SHP77 treated with DMSO at 0.1 percent for 48 hours (cell line): ENCODE results near the gene XPA.
"Not testable (repeated sequence)": the region's sequence is repeated elsewhere in the genome, so short reads cannot be mapped to it uniquely, and the experiment has no call there.

ENCODE experiments used
- DNase-seq: peaks from one replicate; lab custom pipeline; 2025; lab: John Stamatoyannopoulos, UW

XPA gene

GRCh38 chr9:97696803-97697601 lies at the start of gene XPA:
Gene XPA (minus strand): TSS chr9:97697340. CDS start chr9:97697292, 48 bp downstream.
- DNase-seq, result peak; percentile 94

- no peak for DNase-seq
Measured at GRCh38 chr9:97744710-97745708, 47.9 kb upstream of the XPA start.

DNA sequence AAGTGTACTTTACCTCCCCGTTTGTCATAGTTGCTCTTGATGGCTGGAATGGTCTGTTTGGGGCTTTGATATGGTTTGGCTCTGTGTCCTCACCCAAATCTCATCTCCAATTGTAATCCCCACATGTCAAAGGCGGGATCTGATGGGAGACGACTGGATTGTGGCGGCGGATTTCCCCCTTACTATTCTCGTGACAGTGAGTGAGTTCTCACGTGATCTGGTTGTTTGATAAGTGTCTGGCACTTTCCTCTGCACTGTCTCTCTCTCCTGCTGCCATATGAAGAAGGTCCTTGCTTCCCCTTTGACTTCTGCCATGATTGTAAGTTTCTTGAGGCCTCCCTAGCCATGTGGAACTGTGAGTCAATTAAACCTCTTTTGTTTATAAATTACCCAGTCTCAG lies 46.9 kb upstream of the XPA start:
- not testable (repeated sequence) for DNase-seq

GRCh38 chr9:97742545-97742944 lies 45.4 kb upstream of the XPA start:
- DNase-seq, result no peak

- DNase-seq, result no peak
Measured at GRCh38 chr9:97741947-97742346, 44.8 kb upstream of the XPA start.

DNA sequence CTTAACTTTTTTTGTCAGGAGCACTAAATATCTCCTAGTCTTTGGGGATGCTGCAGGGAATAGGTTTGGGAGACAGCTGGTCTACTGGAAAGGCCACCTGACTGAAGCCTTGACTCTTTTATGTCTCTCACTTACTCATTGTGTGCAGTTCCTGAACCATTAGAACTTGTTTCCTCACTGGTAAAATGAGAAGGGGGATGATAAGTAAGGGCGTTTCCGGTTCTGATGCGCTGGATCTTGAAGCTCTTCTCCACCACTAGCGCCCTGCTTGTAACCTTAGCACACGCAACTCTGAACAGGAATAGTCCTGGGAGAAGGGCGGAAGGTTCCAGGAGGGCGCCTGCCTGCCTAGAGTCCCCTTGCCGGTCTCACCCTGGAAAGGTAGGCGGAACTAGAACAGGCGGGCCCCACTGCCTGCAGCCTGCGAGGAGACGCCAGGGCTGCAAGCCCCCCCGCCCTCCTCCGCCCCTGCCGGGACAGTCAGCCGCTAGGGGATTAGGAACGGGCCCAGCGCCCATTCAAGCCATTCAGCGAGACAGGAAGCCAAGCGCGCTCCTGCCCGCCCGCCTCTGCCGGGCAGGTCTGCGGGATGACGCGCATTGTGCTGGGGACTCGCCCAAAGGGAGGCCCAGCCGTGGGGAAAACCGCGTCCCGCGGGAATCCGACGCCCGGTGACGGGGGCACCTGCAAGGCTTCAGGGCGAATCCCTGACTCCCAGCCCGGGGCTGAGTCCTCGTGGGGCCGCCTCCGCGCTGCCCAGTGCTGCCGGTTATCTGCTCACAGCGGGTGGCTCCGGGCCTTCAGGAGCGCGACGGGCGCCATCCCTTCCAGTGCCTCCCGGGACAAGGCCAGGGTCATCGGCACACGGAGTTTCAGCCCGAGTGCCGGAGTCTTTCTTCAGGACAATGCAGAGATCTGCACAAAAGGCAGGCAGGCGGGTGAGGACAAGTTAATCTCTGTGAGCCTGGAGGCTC lies 44.0 kb upstream of the XPA start:
- DNase-seq, result no peak

DNA sequence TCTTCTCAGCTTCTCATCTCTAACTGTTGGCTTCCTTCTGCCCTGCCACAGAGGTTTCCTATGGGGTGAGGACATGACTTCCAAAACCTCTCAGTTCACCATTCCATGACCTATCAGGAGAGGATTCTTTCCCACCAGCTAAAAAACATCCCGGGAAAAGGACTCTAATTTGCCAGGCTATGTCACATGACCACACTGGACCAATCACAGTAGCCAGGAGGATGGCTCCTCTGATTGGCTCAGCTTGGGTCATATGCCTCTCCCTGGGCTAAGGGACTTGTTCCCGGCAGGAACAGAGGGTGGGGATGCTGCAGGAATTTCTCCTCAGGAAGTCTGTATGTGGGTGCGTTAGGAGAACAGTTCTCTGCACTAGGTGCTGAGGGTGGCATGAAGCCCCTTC lies 40.3 kb upstream of the XPA start:
- no peak for DNase-seq

DNA sequence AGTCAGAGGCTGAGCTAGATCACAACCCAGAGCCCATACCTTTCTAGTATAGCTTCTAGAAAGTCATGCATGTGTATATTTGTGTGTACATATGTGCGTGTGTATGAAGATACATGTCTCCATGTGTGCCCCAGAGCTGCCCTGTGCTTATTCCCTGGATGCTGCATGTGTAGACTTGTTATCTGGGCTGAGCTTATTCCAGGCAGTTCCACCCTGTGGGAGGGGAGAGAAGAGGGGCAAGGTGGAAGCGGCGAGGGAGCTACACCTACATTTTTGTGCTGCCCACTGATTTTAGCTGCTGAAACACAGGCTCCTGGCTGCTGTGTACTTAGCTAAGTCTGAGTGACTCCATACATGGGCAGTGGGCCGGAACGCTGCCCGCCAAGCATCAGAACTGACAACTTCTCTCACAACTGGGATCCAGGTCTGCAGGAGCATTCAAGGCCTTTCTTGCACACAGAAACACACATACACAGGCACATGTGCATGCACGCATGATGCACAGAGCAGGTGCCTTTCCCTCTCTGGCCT lies 38.0 kb upstream of the XPA start:
- DNase-seq, result no peak

DNA sequence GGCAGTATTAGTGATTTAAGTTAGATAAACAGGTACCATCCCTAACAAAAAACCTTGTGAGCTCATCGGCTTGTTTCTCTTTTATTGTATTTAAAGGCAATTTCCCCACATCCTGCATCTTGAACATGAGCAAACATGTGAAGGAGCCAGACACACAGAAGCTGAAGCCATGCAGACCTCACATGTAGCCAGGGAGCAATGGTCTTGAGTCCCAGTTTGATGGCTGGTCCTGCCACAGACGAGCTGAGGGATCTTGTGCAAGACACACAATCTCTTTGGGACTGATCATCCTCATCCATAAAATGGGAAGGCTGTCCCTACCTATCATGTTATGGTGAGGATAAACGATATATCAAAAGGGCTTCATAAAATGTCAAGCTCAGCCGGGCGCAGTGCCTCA lies 29.6 kb upstream of the XPA start:
- no peak for DNase-seq

- DNase-seq, result no peak
Measured at GRCh38 chr9:97723819-97724218, 26.7 kb upstream of the XPA start.

GRCh38 chr9:97722331-97722730 lies 25.2 kb upstream of the XPA start:
- DNase-seq, result no peak

DNA sequence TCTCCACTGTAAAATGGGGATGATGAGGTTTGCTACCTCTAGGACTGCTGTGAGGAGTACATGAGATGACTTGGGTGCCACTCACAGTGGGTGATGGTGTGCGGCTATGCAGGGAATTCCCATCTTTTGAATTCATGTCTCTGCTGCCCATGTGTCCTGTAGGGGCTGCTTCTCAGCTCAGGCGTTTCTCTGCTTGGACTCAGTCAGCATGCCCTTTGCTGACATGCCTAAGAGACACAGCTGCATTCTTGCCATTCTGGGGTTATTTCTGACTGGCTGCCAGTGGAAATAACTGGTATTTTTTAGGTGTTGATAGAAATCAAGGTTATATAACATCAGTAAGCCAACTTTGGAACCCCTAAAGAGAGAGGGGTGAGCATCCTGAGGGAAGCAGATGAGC lies 24.3 kb upstream of the XPA start:
- no peak for DNase-seq

DNA sequence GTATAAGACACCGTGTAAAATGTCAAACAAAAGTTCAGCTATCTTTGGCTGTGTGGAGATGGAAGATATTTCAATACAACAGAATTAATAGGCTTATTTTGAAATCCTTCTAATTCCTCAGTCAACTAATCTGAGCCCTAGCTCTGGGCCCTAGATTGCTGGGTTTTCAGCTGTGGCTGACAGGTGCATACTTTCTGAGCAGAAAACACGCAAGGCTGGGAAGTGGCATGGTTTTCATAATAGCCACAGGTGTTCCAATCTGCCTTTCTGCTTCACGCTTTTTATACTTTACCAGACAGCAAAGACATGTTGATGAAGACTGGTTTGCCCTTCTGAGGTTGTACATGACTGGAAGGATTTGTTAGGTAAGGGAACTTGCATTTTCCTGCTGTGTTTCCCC lies 20.7 kb upstream of the XPA start:
- no peak for DNase-seq

DNA sequence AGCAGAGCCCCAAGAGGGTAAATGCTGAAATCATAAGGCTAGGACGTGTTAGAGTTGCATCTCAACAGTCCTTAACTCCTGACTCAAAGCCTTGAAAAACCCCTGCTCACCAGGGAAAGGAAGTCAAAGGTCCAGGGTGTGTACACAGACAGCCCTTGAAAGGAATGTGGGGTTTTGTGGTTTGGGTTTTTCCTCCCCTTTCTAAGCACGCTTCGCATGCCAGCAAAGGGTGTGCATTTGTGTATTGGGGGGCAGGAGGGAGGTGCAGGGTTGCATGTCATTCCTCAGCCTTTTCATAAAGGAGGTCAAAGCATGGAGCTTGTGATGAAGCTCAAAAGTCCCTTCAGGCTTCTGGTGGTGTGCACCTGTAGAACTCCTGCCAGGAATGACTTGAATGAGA lies 17.3 kb upstream of the XPA start:
- no peak for DNase-seq

GRCh38 chr9:97711223-97711626 lies 14.1 kb upstream of the XPA start:
- no peak for DNase-seq

GRCh38 chr9:97710356-97711222 lies 13.4 kb upstream of the XPA start:
- peak; percentile 11 for DNase-seq

GRCh38 chr9:97706246-97706645 lies 9.1 kb upstream of the XPA start:
- DNase-seq, result no peak

DNA sequence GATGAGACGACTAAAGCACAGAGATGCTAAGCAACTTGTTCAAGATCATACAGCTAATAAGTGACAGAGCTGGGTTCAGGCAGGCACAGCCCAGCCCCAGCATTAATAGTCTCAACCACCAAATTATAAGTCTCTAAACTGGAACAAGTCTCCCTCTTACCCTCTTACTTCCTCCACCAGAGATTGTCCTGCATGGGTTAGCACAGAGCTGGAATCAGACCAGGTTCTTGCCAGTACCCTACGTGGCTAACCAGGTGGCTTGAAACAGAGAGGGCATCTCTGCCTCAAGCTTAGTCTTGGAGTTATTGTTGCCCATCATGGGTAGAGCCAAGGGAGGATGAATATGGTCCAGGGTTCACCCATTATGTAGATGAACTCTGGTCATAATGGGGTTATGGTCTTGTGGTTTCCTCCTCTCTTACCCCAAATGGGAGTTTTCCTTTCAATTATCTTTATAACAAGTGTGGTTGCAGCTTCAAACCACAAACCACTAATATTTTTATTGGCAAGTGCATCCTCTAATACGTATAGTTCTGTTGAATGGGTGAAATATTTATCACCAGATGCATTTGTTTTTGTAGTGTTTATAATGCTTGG lies 8.3 kb upstream of the XPA start:
- DNase-seq, result no peak

DNA sequence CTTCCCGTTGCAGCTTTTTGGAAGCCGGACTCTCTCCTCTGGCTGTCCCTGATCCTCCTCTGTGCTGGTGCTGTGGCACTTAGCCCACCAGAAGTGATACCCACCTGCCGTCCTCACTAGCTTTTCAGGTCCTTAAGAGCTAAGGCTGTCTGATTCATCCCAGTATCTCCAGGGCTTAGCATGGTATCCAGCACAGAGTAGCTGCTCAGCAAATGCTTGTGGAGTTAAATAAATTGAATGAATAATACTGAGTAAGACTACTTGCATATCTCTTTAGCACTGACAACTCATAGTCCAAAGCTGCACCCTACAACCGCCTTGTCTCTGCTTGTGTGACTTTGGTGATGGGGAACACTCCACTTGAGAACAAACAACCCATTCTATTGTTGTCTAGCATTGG lies 7.7 kb upstream of the XPA start:
- no peak for DNase-seq

DNA sequence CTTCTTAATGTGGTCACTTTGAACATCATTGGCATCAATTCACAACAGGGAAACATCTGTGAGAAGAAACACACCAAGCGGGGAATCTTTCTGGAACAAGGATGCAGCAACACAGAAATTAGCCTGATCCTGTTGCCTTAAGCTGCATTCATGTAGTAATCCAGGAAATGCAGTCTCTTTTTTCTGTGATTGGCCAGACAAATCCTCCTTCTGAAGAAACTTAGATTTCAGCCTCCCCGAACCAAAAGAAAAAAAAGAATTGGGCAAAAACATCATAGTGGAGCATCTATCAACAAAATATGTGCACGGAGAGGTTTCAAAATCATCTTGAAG lies 7.2 kb upstream of the XPA start:
- no peak for DNase-seq
